ENCODE measurements around the gene SND1.

The SND1 gene

DNA sequence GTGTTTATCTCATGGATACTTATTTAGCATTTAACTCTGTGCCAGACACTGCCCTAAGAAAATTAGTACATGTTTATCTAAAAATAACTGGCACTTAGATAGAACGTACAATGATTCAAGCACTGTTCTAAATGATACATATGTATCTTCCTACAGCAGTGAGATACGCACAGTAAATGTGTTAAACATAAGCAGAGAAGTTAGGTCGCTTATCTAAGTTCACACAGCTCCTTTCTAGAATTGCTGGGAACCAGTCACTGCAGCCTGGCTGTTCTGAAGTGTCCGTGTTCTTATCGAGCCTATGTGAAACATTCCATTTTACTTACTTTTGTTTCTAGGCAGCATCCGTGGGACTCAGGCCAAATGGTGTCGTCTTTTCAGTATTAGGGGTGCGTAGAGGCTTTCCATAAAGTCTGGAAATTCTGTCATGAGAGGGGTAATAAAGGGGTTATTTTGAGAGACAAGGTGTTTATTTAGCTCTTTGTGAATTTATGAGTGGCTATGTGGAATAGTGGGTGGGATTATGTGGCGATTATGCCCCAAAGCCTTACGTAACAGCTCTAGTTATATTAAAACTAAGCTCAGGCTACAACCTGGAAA is 186.9 kb downstream of the SND1 start:
- DNase-seq = no peak

DNA sequence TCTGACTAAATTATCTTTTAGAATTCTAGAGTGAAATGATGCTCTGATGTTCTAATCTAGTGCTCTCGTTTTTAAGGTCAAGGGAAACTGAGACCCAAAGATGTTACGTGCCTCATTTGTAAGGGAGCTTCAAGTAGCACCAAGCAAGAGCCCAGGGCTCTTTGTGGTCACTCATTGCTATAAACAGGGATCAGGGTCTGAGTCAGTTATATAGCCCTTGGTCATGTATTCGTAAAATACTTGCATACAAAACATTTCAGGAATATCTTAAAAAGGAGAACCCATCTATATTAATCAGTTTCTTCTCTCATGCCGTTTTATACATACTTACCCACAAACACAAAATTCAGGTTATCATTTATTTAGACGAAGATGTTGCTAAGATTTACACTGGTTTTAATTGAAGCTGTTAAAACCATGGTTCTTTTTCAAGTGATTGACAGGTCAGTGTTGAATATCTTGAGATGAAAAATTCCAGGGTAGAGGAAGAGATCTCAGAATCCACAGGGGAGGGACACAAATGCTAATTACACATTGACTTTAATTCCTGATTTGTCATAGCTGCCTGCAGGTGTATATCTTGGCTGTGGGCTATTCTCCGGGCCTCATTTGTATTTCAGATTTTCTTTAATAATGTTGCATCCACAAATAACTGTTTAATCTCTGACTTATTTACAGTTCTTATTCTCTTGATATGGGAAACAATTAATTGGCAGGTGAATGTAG is 188.4 kb downstream of the SND1 start:
- no peak for DNase-seq

DNA sequence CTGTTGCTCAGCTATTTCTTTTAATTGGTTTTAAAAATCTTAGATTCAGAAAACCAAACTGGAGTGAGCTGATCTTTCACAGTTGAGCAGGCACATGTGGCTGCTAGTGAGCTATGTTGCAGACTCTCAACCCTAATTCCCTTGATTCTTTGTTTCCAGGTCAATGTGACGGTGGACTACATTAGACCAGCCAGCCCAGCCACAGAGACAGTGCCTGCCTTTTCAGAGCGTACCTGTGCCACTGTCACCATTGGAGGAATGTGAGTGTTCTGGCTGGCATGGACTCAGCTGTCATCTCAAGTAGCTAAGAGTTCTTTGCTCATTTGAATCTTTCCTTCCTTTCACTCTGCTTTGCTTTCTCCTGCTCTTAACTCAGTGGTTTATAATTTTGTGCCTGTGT is 192.2 kb downstream of the SND1 start:
- no peak for DNase-seq

DNA sequence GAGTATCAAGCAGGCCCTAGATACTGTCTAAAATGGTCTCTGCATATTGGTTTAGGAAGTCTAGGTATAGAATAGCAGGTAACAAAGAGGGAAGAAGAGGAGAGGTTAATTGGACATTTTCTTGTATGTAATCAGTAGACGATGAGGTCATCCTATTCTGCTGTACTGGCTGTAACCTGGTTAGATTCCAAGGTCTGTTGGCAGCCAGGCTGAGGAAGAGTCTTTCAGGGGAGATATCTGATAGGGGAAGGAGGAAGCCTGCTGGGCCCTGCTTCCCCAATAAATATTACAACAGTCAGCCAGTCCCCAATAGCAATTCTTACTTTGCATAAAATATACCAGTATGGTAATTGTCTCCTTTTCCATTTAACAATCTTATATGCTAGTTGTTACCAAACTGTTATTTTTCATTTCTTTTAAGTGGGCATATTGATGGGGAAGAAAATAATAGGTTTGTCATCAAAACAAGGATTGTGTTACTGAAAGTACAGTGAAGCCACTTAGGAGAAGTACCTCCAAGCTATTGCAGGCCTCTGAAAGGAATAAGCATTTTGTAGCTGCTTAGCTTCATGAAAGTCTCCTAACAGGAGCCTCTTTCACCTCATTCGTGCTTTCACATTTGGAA is 192.8 kb downstream of the SND1 start:
- DNase-seq = peak in 1 of 2 experiments; percentile 66

DNA sequence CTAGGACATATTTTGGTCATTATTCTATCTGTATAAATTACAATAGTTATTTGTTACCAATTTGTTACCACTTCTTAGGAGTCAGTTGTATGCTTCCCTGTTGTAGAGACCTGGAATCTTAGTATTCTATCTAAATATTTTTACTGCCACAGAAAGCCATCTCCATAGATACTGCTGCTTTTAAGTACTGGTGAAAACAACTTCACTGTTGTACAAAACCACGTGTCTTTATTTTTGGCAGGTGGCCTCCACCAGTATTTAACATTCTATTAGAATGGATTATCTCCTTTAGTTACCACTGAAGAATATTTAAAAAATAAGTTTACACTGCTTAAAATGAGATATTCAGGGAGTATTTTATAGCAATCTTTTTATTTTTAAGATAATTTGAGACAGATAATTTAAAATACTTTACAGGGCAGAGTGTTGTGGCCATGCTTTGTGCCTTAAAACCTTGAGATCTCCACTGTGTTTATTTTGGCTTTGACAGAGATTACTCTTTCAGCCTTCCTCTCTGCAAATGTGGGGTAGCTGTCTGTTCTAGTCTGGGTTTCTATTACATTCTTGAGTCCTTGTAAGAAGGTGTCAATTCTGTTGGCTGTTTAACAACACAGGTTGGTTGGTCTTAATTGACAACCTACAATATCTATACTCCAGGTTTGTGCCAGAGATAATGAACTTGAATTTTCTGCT is 193.7 kb downstream of the SND1 start:
- DNase-seq = no peak

DNA sequence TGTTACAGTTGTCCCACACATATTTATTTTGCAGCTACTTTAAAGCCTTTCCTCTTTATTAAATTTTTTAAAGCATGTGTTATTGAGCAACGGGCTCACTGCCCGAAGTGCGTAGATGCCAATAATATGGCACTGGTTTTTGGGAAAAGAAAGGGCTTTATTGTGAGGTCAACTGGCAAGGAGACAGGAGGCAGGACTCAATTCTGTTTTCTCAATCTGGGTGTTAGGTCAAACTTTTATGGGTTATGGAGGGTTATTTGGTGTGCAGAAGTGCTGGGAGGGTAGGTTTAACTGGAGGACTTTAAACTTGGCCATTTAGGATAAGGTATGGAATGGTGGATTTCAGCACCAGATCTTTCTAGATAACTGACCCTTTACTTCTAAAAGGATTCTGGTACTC is 195.6 kb downstream of the SND1 start:
- DNase-seq = peak in 1 of 2 experiments; percentile 19

DNA sequence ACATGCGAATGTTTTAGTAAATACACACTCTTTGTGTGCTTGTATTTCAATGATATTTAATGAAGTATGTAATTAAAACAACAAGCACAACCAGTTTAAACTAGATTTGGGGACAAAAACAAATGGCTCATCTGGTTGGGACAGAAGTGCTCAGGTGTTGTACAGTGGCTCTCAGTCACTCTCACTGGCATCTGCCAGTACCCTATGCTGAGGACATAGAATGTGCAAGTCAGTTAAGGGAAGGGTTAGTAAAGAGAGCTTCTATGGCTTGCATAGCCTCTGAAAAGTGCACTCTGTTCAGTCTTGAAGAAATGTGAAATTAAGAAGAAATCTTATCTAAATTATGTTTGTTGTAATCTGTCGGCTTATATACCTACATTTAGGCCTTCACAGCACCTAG is 196.2 kb downstream of the SND1 start:
- no peak for DNase-seq

DNA sequence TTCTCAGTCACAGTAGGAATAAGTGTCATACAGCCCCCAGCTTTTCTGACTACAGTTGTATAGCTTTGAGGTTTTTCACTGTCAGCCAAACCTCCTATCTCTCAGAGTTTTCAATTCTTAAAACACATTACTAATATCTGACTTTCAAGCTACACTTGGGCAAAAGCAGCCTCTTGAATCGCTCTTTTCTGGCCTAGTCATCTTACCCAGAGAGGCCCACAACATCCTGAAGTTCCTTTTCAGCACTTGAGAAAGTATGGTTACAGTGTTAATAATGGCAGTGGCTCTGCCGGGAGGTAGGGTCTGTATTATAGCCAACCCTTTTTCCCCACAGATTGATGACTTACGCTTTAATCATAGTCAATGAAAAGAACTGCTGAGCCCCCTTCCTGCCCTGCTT is 198.2 kb downstream of the SND1 start:
- no peak for DNase-seq

DNA sequence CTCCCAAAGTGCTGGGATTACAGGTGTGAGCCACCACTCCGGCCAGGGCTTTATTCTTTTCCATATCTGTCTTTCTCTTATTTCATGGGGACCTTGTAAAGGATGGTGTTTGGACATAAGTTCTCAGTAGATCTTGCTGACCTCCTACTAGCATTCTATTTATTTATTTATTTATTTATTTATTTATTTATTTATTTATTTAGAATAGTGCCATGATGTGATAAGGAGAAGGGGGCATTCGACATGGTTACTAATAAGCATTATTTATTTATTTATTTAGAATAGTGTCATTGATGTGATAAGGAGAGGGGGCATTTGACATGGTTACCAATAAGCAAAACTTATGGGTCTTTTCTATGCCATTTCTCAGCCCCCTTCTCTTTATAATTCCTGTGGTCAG is 202.4 kb downstream of the SND1 start:
- DNase-seq = no peak

DNA sequence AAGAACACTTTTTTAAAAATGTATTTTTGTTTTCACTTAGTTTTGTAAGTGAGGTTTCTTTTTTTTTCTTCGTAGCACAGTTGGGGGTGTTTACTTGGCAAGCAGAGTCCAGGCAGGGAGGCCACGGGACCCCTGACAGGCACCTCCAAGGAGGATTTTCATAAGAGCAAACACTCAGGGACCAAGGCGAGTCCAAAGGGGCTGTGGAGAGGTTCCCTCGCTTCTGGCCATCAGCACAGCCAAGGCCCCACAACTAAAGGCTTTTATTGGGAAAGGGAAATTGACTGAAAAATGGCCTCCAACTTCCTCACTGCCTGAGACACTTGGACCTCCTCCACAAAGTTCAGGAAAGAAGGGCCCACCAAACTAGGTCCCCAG is 205.5 kb downstream of the SND1 start:
- DNase-seq = no peak

DNA sequence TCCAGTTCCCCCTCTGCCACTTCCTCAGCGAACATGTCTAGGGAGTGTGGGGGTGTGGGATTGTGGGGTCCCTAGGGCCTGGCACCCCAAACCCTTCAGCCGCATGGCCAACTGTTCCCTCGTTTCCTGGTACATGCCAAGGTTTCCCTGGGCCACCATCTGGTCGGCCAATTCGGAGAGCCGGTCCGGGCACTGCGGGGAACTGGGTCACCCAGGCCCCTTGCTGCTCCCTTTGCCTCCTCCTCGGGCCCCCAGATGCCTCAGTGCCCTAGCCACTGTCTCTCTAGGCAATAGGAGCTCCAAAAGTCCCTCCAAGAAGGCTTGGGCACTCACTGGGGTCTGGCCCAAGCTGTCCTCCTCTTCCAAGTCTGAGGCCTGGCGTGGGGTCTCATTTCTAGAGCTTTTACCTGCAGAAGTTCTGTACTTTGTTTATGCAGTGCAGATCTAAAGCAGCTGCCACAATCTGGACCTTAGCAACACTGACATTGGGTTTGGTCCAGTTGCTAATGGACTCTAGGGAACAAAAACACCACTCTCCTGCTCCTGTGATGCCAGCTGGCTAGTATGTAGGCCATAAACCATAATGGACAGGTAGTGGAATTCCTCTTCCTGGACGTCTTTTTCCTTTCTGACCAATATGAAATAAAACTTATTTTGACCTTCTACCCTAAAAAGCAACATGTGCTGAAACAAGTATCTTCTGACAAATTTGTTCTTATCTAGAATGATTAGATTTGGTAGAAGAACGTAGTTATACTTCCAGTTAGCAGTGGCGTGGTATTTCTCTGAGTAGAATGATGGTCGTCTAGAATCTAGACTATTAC is 206.3 kb downstream of the SND1 start:
- DNase-seq = no peak

DNA sequence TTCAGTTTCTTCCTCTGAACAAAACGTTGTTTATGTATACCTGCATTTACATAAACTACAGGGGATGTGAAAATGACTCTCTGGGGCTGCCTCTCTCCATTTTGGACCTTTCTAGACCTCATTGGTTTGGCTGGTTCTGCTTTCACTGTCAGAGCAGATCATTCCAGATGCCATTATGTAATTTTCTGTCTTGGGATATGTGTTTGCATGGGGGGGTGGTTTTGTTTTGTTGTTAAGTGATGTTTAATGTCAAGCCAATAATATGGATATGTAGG is 206.9 kb downstream of the SND1 start:
- DNase-seq = no peak

DNA sequence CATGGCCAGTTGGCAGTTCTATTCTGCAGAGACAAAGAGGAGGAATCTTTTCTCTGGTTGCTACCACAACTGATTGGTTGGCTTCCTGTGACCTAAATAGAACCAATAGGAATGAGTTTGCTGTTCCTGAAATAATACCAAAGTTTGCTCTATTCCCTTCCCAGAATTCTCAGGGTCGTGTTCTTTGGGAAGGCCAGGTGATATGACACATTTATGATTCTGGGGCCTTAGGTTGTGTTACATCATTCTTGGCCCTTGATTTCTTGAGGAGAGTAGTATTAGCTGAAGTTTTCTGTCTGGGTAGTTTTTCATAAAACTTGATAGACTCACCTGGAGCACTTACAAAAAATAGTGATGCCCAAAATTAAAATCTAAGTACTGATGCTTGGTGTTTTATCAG is 207.3 kb downstream of the SND1 start:
- no peak for DNase-seq

DNA sequence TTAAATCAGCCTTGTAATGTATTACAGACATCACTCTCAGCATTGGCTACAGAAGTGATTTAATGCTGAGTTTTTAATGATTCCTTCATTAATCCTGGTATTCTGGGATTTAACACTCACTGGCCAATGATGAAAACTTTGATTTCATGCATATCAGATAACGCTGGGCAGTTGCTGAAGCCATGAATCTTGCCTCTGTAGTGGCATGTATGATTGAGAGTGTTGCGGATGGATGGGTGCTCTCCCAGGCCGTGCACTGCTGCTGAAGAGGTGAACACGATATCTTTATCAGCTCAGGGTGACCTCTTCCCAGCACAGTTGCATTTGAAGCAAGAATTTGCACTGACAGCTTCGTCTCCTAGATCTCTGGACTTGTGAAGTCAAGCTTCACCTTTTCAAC is 210.5 kb downstream of the SND1 start:
- no peak for DNase-seq

DNA sequence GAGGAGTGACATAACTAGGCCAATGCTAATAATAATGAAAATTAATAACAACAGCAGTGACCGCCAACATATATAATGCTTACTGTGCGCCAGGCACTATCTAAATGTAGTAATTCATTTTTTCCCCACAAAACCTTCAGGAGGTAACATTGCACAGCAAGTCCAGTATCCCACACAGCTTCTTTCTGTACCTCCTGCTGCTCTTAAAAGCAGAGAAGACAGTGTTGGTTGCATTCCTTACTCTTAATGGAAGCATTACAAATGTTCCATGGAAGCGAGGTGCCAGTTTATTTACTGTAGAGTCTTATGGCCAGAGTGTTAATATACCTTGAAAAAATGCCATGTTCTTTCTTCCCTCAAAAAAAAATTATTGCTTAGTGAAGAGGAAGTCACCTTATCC is 211.1 kb downstream of the SND1 start:
- no peak for DNase-seq

DNA sequence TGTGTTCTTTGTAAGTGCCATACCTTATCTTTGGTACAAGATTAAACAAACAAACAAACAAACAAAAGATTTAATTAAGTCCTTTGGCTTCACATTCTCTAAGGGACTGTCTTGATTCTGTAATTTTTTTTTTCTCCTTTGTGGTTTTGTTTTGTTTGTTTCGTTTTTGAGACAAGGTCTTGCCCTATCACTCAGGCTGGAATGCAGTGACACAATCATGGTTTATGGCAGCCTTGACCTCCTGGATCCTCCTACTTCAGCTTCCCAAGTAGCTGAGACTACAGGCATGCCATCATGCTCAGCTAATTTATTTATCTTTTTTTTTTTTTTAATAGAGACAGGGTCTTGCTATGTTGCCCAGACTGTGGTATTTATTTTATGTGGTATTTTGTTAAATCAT is 213.5 kb downstream of the SND1 start:
- DNase-seq = no peak

DNA sequence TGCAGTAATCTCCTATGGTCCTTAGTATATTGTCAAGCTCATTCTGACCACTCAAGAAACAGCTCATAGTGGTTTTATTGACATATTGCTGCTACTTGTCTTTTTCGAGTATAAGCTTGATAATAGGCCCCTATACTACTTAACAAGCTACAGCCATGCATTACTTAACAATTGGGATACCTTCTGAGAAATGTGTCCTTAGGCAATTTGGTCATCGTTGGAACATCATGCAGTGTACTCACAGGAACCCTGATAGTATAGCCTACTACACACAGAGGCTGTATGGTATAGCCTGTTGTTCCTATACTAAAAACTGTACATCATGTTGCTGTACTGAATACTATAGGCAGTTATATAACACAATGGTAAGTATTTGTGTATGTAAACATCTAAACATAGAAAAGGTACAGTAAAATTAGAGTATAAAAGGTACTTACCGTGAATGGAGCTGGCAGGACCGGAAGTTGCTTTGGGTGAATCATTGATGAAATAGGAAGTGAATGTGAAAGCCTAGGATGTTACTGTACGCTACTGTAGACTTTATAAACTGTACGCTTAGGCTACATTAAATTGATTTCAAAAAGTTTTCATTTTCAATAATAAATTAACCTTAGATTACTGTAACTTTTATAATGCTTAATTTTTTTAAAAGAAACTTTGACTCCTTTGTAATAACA is 218.4 kb downstream of the SND1 start:
- no peak for DNase-seq

DNA sequence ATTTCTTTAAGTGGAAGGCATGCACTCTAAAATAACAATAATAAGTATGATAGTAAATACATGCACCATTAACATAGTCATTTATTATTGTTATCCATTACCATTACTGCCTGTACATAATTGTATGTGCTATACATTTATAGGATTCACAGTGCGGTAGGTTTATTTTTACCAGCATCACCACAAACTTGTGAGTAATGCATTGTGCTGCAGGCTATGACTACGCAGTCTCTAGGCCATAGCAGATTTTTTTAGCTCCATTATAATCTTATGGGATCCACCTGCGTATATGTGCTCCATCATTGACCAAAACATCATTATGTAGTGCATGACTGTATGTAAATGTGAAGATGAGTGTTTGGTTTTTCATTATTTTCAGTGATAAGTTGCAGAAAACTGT is 219.2 kb downstream of the SND1 start:
- no peak for DNase-seq

DNA sequence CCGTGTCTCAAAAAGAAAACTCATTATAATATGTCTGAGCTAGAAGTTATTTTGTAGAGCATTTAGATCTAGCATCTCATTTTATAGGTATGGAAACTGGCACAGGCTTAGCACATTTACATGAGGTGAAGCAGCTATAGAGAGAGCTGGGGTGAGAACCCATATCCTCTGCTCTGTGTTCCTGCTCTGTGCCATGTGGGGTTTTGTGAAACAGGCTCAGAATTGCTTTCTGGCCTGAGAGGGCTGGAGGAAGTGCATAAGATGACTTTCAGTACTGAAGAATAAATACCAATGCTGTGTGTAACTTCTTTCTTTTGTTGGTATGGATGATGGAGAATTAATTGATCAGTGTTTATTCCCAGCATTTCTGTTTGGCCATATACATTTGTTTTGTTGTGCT is 220.1 kb downstream of the SND1 start:
- no peak for DNase-seq

DNA sequence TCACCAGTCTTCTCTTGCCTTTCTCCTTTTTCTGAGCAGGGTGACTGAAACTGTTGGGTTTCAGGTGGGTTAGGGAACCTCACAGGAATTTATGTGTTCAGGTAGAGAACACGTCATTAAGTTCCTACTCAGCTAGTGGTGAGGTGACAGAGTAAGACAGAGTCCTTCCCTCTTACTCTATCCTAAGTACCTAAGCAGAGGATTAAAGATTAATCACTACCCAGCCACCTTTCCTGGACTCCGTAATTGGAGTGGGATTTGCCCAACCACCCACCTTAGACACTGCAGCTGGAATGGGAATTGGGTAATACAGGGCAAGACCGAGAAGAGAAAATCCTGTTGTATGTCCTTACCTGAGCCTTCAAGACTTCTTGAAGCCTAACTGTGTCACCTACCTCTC is 221.2 kb downstream of the SND1 start:
- no peak for DNase-seq

DNA sequence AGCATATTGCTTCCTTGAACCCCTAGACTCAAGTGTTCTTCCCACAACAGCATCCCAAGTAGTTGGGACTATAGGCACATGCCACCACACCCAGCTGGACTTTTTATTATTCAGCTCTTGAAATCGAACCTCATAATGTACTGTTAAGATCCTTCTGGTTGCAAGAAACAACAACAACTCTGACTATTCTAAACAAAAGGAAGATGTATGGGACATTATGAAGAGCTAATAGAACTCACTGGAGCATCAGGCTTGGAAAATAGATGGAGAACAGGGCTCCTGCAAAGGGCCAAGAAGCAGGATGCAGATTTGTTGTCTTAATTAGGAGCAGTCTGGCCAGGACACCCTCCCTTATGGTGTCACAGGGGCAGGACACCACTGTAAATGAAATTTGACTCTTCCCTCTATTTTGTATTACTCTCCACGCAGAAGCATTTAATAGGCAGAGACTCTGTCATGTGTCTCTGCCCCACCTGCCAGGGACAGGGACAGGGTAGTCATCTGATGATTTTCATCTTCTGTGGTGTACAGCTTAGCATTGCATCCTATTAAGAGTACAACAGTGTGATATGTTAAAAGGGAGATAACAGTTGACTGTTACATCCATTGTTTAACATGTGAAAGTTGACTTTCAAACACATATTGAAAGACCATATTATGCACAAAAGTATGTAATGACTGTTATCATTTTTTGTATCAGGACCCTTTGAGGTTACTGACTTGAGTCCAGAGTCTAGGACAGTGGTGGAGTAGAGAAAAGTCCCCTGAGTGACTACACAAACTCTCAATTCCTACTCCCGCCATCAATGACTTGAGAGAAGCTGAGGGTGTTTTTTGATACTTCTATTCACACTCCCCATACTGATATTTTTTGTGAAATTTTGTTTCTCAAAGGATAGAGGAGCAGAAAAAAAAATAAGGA is 222.0 kb downstream of the SND1 start:
- DNase-seq = no peak

Data from NCI-H446 (cell line).